H9 (cell line): ENCODE measurements around the gene FAM53B. TPM values are rescaled to one million over a fixed set of nuclear protein-coding genes. Genes with fewer than 3 reads are reported as not detected.

ENCODE experiments used
- DNase-seq: peaks from one replicate; pipeline ENCODE4 v3.0.0-alpha.2; 2017
- H2AFZ ChIP-seq: one replicate; pipeline ENCODE4 v1.6.1; 2013; ENCODE audit warnings: mild to moderate bottlenecking, low read length, control low read depth, moderate library complexity
- H2AK5ac ChIP-seq: 2 replicates; pipeline ENCODE4 v1.6.1; 2013; ENCODE audit warnings: low read length, control low read depth, mixed read lengths; ENCODE audit not compliant: insufficient read length
- H2BK120ac ChIP-seq: one replicate; pipeline ENCODE4 v1.6.1; 2013; ENCODE audit warnings: low read depth, mild to moderate bottlenecking, low read length, control low read depth, inconsistent platforms; ENCODE audit not compliant: poor library complexity, severe bottlenecking
- H2BK12ac ChIP-seq: 2 replicates; pipeline ENCODE4 v1.6.1; 2013; ENCODE audit warnings: low read length, control low read depth, mixed read lengths, low read depth; ENCODE audit not compliant: insufficient read length
- H2BK15ac ChIP-seq: 2 replicates; pipeline ENCODE4 v1.6.1; 2013; ENCODE audit warnings: low read depth, low read length, control low read depth
- H2BK20ac ChIP-seq: one replicate; pipeline ENCODE4 v1.6.1; 2013; ENCODE audit warnings: low read depth, mild to moderate bottlenecking, low read length, control low read depth, inconsistent platforms; ENCODE audit not compliant: poor library complexity, severe bottlenecking
- H2BK5ac ChIP-seq: 2 replicates; pipeline ENCODE4 v1.6.1; 2013; ENCODE audit warnings: low read length, control low read depth, mixed read lengths; ENCODE audit not compliant: insufficient read length
- H3K14ac ChIP-seq: 2 replicates; pipeline ENCODE4 v1.6.1; 2013; ENCODE audit warnings: low read length, control low read depth; ENCODE audit not compliant: insufficient read depth
- H3K18ac ChIP-seq: 2 replicates; pipeline ENCODE4 v1.6.1; 2013; ENCODE audit warnings: low read depth, mild to moderate bottlenecking, mixed read lengths, low read length, control low read depth; ENCODE audit not compliant: insufficient read length
- H3K23ac ChIP-seq: 2 replicates; pipeline ENCODE4 v1.6.1; 2013; ENCODE audit warnings: low read length, control low read depth, mixed read lengths, low read depth; ENCODE audit not compliant: insufficient read length
- H3K23me2 ChIP-seq: 2 replicates; pipeline ENCODE4 v1.6.1; 2013; ENCODE audit warnings: low read depth, mild to moderate bottlenecking, mixed read lengths, low read length, control low read depth; ENCODE audit not compliant: insufficient read length, poor library complexity, severe bottlenecking
- H3K27ac ChIP-seq: 2 replicates; pipeline ENCODE4 v1.5.1; 2013; ENCODE audit warnings: low read length, control low read depth, mixed read lengths, low read depth; ENCODE audit not compliant: insufficient read length
- H3K27me3 ChIP-seq: 2 replicates; pipeline ENCODE4 v1.6.1; 2013; ENCODE audit warnings: low read length, control low read depth, inconsistent platforms; ENCODE audit not compliant: insufficient read depth
- H3K4ac ChIP-seq: 2 replicates; pipeline ENCODE4 v1.6.1; 2013; ENCODE audit warnings: low read depth, mild to moderate bottlenecking, control low read depth, inconsistent platforms, low read length, moderate library complexity
- H3K4me1 ChIP-seq: 2 replicates; pipeline ENCODE4 v1.6.1; 2013; ENCODE audit warnings: low read length, control low read depth, inconsistent platforms; ENCODE audit not compliant: insufficient read depth
- H3K4me2 ChIP-seq: 2 replicates; pipeline ENCODE4 v1.6.1; 2013; ENCODE audit warnings: low read length, control low read depth, mixed read lengths; ENCODE audit not compliant: insufficient read length, insufficient read depth
- H3K56ac ChIP-seq: 2 replicates; pipeline ENCODE4 v1.6.1; 2013; ENCODE audit warnings: low read depth, mild to moderate bottlenecking, mixed read lengths, low read length, control low read depth; ENCODE audit not compliant: insufficient read length
- H3K79me1 ChIP-seq: 2 replicates; pipeline ENCODE4 v1.6.1; 2013; ENCODE audit warnings: low read depth, mild to moderate bottlenecking, moderate library complexity, low read length, control low read depth, inconsistent platforms; ENCODE audit not compliant: insufficient read depth, poor library complexity, severe bottlenecking
- H3K79me2 ChIP-seq: 2 replicates; pipeline ENCODE4 v1.6.1; 2013; ENCODE audit warnings: low read length, control low read depth, inconsistent platforms; ENCODE audit not compliant: insufficient read depth
- H3K9ac ChIP-seq: 2 replicates; pipeline ENCODE4 v1.6.1; 2013; ENCODE audit warnings: low read length, control low read depth, mixed read lengths; ENCODE audit not compliant: insufficient read length; ENCODE audit errors: extremely low read depth
- H3K9me3 ChIP-seq: one replicate; pipeline ENCODE4 v1.6.1; 2013; ENCODE audit warnings: low read depth, low read length, inconsistent platforms; ENCODE audit not compliant: control insufficient read depth
- H3T11ph ChIP-seq: one replicate; pipeline ENCODE4 v1.6.1; 2013; ENCODE audit warnings: mild to moderate bottlenecking, low read length, control low read depth, inconsistent platforms
- H4K20me1 ChIP-seq: one replicate; pipeline ENCODE4 v1.6.1; 2013; ENCODE audit not compliant: control insufficient read depth, insufficient read length, insufficient read depth
- H4K5ac ChIP-seq: 2 replicates; pipeline ENCODE4 v1.6.1; 2013; ENCODE audit warnings: low read depth, mild to moderate bottlenecking, mixed read lengths, low read length, control low read depth; ENCODE audit not compliant: insufficient read length
- H4K8ac ChIP-seq: replicated peaks from 2 replicates; pipeline ENCODE4 v1.6.1; 2013; ENCODE audit warnings: low read length, control low read depth, mixed read lengths, low read depth; ENCODE audit not compliant: insufficient read length
- H4K91ac ChIP-seq: 2 replicates; pipeline ENCODE4 v1.6.1; 2013; ENCODE audit warnings: low read depth, mild to moderate bottlenecking, moderate library complexity, mixed read lengths, low read length, control low read depth; ENCODE audit not compliant: insufficient read length
- H3K27ac Mint-ChIP-seq, 3 experiments: 2 replicates in 2 of 3; 3 replicates in 1 of 3; pipeline ENCODE4 v1.8.0; 2020 to 2021; ENCODE audit warnings: mixed read lengths in 3 of 3, mild to moderate bottlenecking in 1 of 3, moderate library complexity in 1 of 3
- H3K27me3 Mint-ChIP-seq: 2 replicates; pipeline ENCODE4 v1.8.0; 2021; ENCODE audit warnings: low read depth, mild to moderate bottlenecking, moderate library complexity, mixed read lengths
- H3K36me3 Mint-ChIP-seq, 3 experiments: 2 replicates in 2 of 3; 3 replicates in 1 of 3; pipeline ENCODE4 v1.8.0; 2020 to 2021; ENCODE audit warnings: low read depth in 3 of 3, mixed read lengths in 3 of 3; ENCODE audit not compliant: insufficient read depth in 1 of 3
- H3K4me1 Mint-ChIP-seq, 2 experiments: 2 replicates each; pipeline ENCODE4 v1.8.0; 2020; ENCODE audit warnings: mixed read lengths in 2 of 2
- H3K4me3 Mint-ChIP-seq, 2 experiments: 2 replicates in 1 of 2; 3 replicates in 1 of 2; pipeline ENCODE4 v1.8.0; 2020 to 2021; ENCODE audit warnings: mild to moderate bottlenecking in 2 of 2, mixed read lengths in 2 of 2, moderate library complexity in 1 of 2
- H3K9me3 Mint-ChIP-seq, 2 experiments: 2 replicates in 1 of 2; 3 replicates in 1 of 2; pipeline ENCODE4 v1.8.0; 2020; ENCODE audit warnings: mild to moderate bottlenecking in 2 of 2, mixed read lengths in 2 of 2, moderate library complexity in 1 of 2
- WGBS: extraction: QIAGEN DNeasy Blood & Tissue Kit; methylation state at CpG from one replicate; pipeline ENCODE4 v1.1.7; 2013; ENCODE audit warnings: missing lambda C conversion rate, low lambda C conversion rate, mixed read lengths; ENCODE audit not compliant: insufficient read length; ENCODE audit errors: extremely low coverage; 5-methylcytosine and 5-hydroxymethylcytosine counted together
- total RNA-seq: library from RNA; stranded (reverse); gene quantifications from 2 replicates; pipeline ENCODE4 v1.2.1, GENCODE V29; 2021
- TF ChIP-seq, protein P1 (sequence below): fragments of 200-600 bp; sonication (generic); conservative IDR thresholded peaks from 3 replicates; pipeline ENCODE4 v1.8.0; 2021; ENCODE audit warnings: antibody characterized with exemption, mild to moderate bottlenecking

Gene FAM53B
- total RNA-seq, 1 experiment from 2014 or later = 11.5 TPM

DNA sequence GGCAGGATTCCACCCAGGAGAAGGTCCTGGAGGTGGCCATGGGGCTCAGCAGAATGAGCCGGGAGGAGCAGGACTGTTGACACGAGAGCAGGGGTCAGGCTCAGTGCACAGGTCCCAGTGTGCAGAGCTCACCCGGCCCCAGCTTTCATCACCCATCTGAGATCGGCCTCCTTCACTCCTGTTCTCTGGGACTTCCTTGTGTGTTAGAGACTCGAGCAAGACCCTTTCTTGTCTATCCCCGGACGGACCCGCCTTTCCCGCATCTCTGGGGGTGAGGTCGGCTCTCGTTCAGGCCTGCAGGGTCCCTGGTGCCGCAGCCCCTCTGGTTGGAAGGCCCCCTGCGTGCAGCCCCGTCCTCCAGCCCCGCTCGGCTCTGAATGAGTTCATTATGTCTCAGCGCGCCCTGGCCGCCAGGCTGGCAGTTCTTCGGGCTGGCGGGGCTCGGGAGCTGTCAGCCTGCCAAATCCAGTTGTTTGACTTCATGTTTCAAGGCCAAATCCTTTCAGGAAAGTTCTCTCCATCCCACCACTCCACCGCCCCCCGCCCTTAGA is 154.6 kb downstream of the FAM53B start:
- H3K27me3 ChIP-seq = no peaks in the 10 kb centered on the region
- no peak overlapping the region for H4K8ac ChIP-seq
- no peak overlapping the region for H2AK5ac ChIP-seq
- H3K27ac Mint-ChIP-seq = peak overlapping the region in 1 of 3 experiments; percentile 17; a peak in 3 of 7 replicates
- H2BK20ac ChIP-seq = no peak overlapping the region
- H3K4me2 ChIP-seq = no peak overlapping the region
- TF ChIP-seq, protein P1, sequence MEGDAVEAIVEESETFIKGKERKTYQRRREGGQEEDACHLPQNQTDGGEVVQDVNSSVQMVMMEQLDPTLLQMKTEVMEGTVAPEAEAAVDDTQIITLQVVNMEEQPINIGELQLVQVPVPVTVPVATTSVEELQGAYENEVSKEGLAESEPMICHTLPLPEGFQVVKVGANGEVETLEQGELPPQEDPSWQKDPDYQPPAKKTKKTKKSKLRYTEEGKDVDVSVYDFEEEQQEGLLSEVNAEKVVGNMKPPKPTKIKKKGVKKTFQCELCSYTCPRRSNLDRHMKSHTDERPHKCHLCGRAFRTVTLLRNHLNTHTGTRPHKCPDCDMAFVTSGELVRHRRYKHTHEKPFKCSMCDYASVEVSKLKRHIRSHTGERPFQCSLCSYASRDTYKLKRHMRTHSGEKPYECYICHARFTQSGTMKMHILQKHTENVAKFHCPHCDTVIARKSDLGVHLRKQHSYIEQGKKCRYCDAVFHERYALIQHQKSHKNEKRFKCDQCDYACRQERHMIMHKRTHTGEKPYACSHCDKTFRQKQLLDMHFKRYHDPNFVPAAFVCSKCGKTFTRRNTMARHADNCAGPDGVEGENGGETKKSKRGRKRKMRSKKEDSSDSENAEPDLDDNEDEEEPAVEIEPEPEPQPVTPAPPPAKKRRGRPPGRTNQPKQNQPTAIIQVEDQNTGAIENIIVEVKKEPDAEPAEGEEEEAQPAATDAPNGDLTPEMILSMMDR = no peak
- H3K4ac ChIP-seq = no peak overlapping the region
- H4K5ac ChIP-seq = no peak overlapping the region
- no peaks in the 10 kb centered on the region for H4K20me1 ChIP-seq
- H2BK120ac ChIP-seq = no peak overlapping the region
- H3K23me2 ChIP-seq = no peaks in the 10 kb centered on the region
- H3K9me3 ChIP-seq = no peaks in the 10 kb centered on the region
- no peak overlapping the region for H4K91ac ChIP-seq
- no CpG with 5 or more reads among the region's 24 CpGs for WGBS
- peaks cover 0 to 8% of the 10 kb centered on the region in 2 experiments; a peak in 1 of 4 replicates for H3K4me1 Mint-ChIP-seq
- no peaks in the 10 kb centered on the region for H3K79me2 ChIP-seq
- H3K18ac ChIP-seq = no peak overlapping the region
- no peak overlapping the region for H2BK5ac ChIP-seq
- no peak overlapping the region for H3K9ac ChIP-seq
- no peak overlapping the region for H2BK15ac ChIP-seq
- no peaks in the 10 kb centered on the region for H3K79me1 ChIP-seq
- H3K9me3 Mint-ChIP-seq = peaks cover 0 to 4% of the 10 kb centered on the region in 2 experiments; a peak in 1 of 5 replicates
- H3K56ac ChIP-seq = no peak overlapping the region
- H3K23ac ChIP-seq = no peak overlapping the region
- no peaks in the 10 kb centered on the region for H3K4me1 ChIP-seq
- no peak overlapping the region for H3K27ac ChIP-seq
- no peaks in the 10 kb centered on the region; the same call in 1 of the 2 replicates for H3K27me3 Mint-ChIP-seq
- H2AFZ ChIP-seq = no peak overlapping the region
- DNase-seq = no peak
- no peak overlapping the region for H3T11ph ChIP-seq
- H3K36me3 Mint-ChIP-seq = no peaks in the 10 kb centered on the region; a peak in 2 of 7 replicates
- H3K4me3 Mint-ChIP-seq = no peak overlapping the region
- no peak overlapping the region for H2BK12ac ChIP-seq
- no peak overlapping the region; the same call in 1 of the 2 replicates for H3K14ac ChIP-seq
